Mucosa of descending colon (tissue), 3 donors: ENCODE data around the gene ZNF532. TPM values are rescaled to one million over a fixed set of nuclear protein-coding genes. Genes with fewer than 3 reads are reported as not detected.

ENCODE experiments used
- ATAC-seq: fragments of 200-7000 bp; cut with Tn5 transposase; one replicate; pipeline ENCODE4 v1.9.1; 2020; ENCODE audit warnings: mild to moderate bottlenecking, moderate library complexity
- DNase-seq, 3 donors: peaks; one replicate each; pipeline ENCODE4 v3.0.0-alpha.2; 2020
- H3K36me3 ChIP-seq: fragments of 200-600 bp; one replicate; pipeline ENCODE4 v1.8.0; 2021; ENCODE audit warnings: low read depth, mild to moderate bottlenecking
- H3K4me1 ChIP-seq: fragments of 200-600 bp; one replicate; pipeline ENCODE4 v1.8.0; 2021; ENCODE audit warnings: low read depth, mild to moderate bottlenecking
- H3K4me3 ChIP-seq: fragments of 200-600 bp; one replicate; pipeline ENCODE4 v1.8.0; 2021; ENCODE audit warnings: mild to moderate bottlenecking
- H3K9me3 ChIP-seq: fragments of 200-600 bp; one replicate; pipeline ENCODE4 v1.8.0; 2021; ENCODE audit warnings: mild to moderate bottlenecking
- CTCF ChIP-seq: fragments of 200-600 bp; IDR thresholded peaks from one replicate; pipeline ENCODE4 v1.8.0; 2022; ENCODE audit warnings: antibody characterized with exemption, mild to moderate bottlenecking
- intact Hi-C, 2 donors: fragments of 100-400 bp; cut with DNase I in 1 of 2; cut with micrococcal nuclease in 1 of 2; formaldehyde crosslinking; loops; one replicate each; pipeline versions ENCODE4 v1.11.0 to v1.11.1; 2022; cut with DNase I, micrococcal nuclease
- total RNA-seq, 3 donors: library from RNA; stranded (reverse); fragmentation: NEBNext Ultra II Directional in 2 of 3; extraction: Animal tissue kit (Norgen Biotek cat#: 25700) in 2 of 3; gene quantifications; one replicate each; pipeline versions ENCODE4 v1.2.1 to v1.2.4, GENCODE V29; 2021 to 2023
- donor health status: DM: no; HTN: no; CAD: no; lungs with moderate emphysema.
- donor health status: DM: no; HTN: no; CAD: no.
- donor health status: DM: no; HTN: yes; CAD: no.

ZNF532 gene
- total RNA-seq, 3 donors from 2014 or later = 11.2 to 104 (median 16.3) TPM

- H3K4me3 ChIP-seq = no peak overlapping the region
- intact Hi-C loops = no loop called here
- H3K36me3 ChIP-seq = no peaks in the 10 kb centered on the region
- DNase-seq = no peak
- no peak for ATAC-seq
- no peaks in the 10 kb centered on the region for H3K9me3 ChIP-seq
- no peak for TF ChIP-seq CTCF
- no peaks in the 10 kb centered on the region for H3K4me1 ChIP-seq
These were observed 111.1 kb downstream of the ZNF532 start for GRCh38 chr18:58975781-58976180.

- no peak for ATAC-seq
- intact Hi-C loops = no loop called here
- no peaks in the 10 kb centered on the region for H3K9me3 ChIP-seq
- no peak for TF ChIP-seq CTCF
- no peak overlapping the region for H3K4me3 ChIP-seq
- H3K4me1 ChIP-seq = no peaks in the 10 kb centered on the region
- no peak for DNase-seq
- H3K36me3 ChIP-seq = no peaks in the 10 kb centered on the region
These were observed 112.5 kb downstream of the ZNF532 start for GRCh38 chr18:58977223-58977622.

- intact Hi-C loops = no loop called here
- no peaks in the 10 kb centered on the region for H3K4me1 ChIP-seq
- no peak overlapping the region for H3K4me3 ChIP-seq
- no peak for DNase-seq
- H3K36me3 ChIP-seq = no peaks in the 10 kb centered on the region
- no peak for ATAC-seq
- H3K9me3 ChIP-seq = no peaks in the 10 kb centered on the region
- no peak for TF ChIP-seq CTCF
These were observed 113.1 kb downstream of the ZNF532 start for GRCh38 chr18:58977801-58978200.

DNA sequence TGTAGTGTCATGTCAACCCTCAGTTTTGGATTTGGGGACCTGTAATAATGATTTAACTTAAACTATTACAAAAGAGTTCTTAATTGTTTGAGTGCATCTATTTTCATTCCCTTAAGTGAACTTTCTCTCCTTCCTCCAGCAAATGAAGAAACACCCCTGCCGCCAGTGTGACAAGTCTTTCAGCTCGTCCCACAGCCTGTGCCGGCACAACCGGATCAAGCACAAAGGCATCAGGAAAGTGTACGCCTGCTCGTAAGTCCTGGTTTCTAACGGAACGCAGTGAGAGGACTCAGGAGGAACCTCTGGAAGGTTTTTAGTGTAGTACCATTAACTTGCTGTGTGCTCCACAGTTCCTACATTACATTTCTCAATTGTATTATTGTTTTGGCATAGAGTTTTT is 114.2 kb downstream of the ZNF532 start:
- intact Hi-C loops = no loop called here
- H3K36me3 ChIP-seq = no peaks in the 10 kb centered on the region
- no peaks in the 10 kb centered on the region for H3K9me3 ChIP-seq
- no peak for DNase-seq
- TF ChIP-seq CTCF = no peak
- no peak overlapping the region for H3K4me3 ChIP-seq
- ATAC-seq = no peak
- H3K4me1 ChIP-seq = no peaks in the 10 kb centered on the region

DNA sequence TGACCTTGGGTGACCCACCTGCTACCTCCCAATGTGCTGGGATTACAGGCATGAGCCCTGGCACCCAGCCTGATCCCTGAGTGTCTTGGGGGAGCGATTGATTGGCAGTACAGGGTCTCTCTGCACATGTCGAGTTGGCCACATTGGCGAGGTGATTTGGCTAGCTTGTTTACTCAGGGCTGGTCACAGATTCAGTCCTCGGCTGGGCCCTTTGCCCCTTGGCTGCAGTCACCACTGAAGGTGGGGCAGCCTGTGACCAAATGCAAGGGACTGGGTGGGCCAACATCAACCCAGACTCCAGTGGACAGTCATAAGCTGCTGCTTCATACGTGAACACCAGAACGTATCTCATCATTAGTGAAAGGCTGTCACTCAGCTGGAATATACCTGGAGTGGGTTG is 114.9 kb downstream of the ZNF532 start:
- ATAC-seq = no peak
- Histone ChIP-seq H3K4me1 (no peaks in the 10 kb centered on the region), H3K9me3 (no peaks in the 10 kb centered on the region), H3K4me3 (no peak overlapping the region), H3K36me3 (no peaks in the 10 kb centered on the region)
- DNase-seq = no peak
- no peak for TF ChIP-seq CTCF
- intact Hi-C loops = no loop called here

- no peak for TF ChIP-seq CTCF
- H3K9me3 ChIP-seq = no peaks in the 10 kb centered on the region
- DNase-seq (no peak), ATAC-seq (no peak)
- H3K4me1 ChIP-seq = no peaks in the 10 kb centered on the region
- H3K36me3 ChIP-seq = no peaks in the 10 kb centered on the region
- H3K4me3 ChIP-seq = no peak overlapping the region
- intact Hi-C loops = no loop called here
These were observed 116.3 kb downstream of the ZNF532 start for GRCh38 chr18:58980991-58981390.
